Immature natural killer cell (primary cell): Measurements from ENCODE around the gene ADA. TPM values are rescaled to one million over a fixed set of nuclear protein-coding genes. Genes with fewer than 3 reads are reported as not detected.
"Not testable (repeated sequence)": the region's sequence is repeated elsewhere in the genome, so short reads cannot be mapped to it uniquely, and the experiment has no call there.

Experiments used
- DNase-seq, 3 donors: peaks; one replicate each; pipeline ENCODE4 v3.0.0; 2022; ENCODE audit warnings: mixed read lengths in 1 of 3
- H3K27ac Mint-ChIP-seq, 6 donors: one replicate each; pipeline ENCODE4 v1.8.0; 2020; ENCODE audit warnings: mixed read lengths in 6 of 6, mild to moderate bottlenecking in 5 of 6, inconsistent platforms in 4 of 6, moderate library complexity in 3 of 6
- H3K27me3 Mint-ChIP-seq, 3 donors: one replicate each; pipeline ENCODE4 v1.8.0; 2020 to 2021; ENCODE audit warnings: low read depth in 3 of 3, mild to moderate bottlenecking in 3 of 3, mixed read lengths in 3 of 3, moderate library complexity in 3 of 3, inconsistent platforms in 1 of 3
- H3K36me3 Mint-ChIP-seq, 3 donors: one replicate each; pipeline ENCODE4 v1.8.0; 2020; ENCODE audit warnings: mixed read lengths in 3 of 3, inconsistent platforms in 2 of 3, mild to moderate bottlenecking in 2 of 3
- H3K4me1 Mint-ChIP-seq, 2 donors: one replicate each; pipeline ENCODE4 v1.8.0; 2020; ENCODE audit warnings: inconsistent platforms in 2 of 2, mild to moderate bottlenecking in 2 of 2, mixed read lengths in 2 of 2, moderate library complexity in 1 of 2
- H3K4me3 Mint-ChIP-seq, 5 donors: one replicate each; pipeline ENCODE4 v1.8.0; 2020; ENCODE audit warnings: mild to moderate bottlenecking in 5 of 5, mixed read lengths in 5 of 5, inconsistent platforms in 3 of 5, moderate library complexity in 3 of 5
- H3K9me3 Mint-ChIP-seq, 6 donors: one replicate each; pipeline ENCODE4 v1.8.0; 2020; ENCODE audit warnings: mild to moderate bottlenecking in 6 of 6, mixed read lengths in 6 of 6, inconsistent platforms in 4 of 6, moderate library complexity in 3 of 6
- polyA plus RNA-seq, 3 donors: library from polyadenylated mRNA; unstranded; fragments of 300-500 nt; fragmentation: Illumina TruSeq; gene quantifications; one replicate each; pipeline ENCODE4 v1.2.3, GENCODE V29; 2021

The ADA gene
- 100 to 1,000 TPM in 2 of 3 donors, 10 to 100 TPM in 1; 96.9 to 150 (median 124) TPM for polyA plus RNA-seq

DNA sequence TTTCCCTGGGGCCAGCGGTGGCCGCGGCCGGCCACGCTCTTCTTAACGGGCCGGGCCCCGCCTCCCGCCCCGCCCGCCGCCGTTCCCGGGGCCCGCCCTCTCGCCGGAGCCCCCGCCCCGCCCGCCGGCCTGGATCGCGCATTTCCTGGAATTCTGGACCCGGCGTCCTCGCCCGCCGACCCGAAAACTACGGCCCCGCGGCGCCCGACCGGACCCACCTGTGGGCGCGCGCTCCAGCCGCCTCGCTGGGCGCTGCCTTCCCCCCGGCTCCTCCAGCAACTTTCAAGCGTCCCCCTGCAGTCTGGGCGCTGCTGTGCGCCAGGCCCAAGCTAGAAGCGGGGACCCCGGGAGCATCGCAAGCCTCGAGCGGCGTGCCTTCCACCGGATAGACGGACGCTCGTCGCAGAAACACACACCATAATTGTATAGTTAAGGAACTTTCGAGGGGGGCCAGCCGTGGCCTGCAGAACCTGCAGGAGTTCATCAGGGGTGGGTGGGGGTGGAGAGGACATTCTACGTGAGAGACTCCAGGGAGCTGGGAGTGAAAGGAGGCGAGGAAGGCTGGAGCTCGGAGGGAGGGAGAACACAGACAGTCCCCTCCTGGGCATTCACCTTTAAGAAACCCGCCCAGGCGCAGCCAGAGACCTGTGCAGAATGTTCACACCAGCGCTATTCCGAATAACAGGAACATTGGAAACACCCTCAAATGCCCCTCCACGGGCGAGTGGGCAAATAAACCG, at the start of gene ADA:
Gene ADA, minus strand, starts transcription at position 16 of the 740 bp plus-strand sequence. CDS start 92 bp downstream, outside the sequence.
- H3K27me3 Mint-ChIP-seq = peaks cover 0 to 6% (median 3%) of the 10 kb centered on the region in 3 donors
- H3K4me3 Mint-ChIP-seq = peak within 1 kb of the TSS; percentile 87 to 94 (median 92)
- H3K4me1 Mint-ChIP-seq = peaks cover 56 to 59% of the 10 kb centered on the region in 2 donors
- H3K27ac Mint-ChIP-seq = peak within 1 kb of the TSS; percentile 90 to 95 (median 92)
- peak; percentile 39 to 50 (median 48) for DNase-seq
- H3K36me3 Mint-ChIP-seq = peaks cover 0 to 4% (median 4%) of the 10 kb centered on the region in 3 donors
- H3K9me3 Mint-ChIP-seq = no peaks in the 10 kb centered on the region

DNA sequence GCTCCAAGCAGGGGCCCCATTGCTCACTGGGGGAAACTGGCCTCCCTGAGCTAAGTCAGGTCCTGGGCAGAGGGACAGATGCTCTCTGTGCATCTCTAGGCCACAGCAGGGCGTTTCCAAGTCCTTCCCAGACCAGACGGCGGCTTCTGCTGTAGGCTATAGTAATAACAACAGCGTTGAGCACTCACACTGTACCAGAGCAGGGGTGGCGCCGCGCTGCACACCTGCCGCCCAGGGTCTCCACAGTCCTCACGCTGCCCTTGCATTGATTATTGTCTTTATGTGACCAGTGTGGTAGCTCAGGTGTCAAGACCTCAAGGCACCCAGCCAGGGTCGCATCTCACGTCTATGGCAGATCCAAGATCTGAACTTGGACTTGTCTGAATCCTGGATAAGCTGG, 48.8 kb upstream of the ADA start:
- Mint-ChIP-seq H3K36me3 (no peaks in the 10 kb centered on the region), H3K4me3 (no peak overlapping the region), H3K9me3 (no peaks in the 10 kb centered on the region)

GRCh38 chr20:44698351-44698750, 46.9 kb upstream of the ADA start:
- DNase-seq = no peak
- Mint-ChIP-seq H3K9me3 (no peaks in the 10 kb centered on the region), H3K27ac (no peak overlapping the region), H3K4me3 (no peak overlapping the region), H3K27me3 (peaks cover 0 to 4% (median 4%) of the 10 kb centered on the region in 3 donors), H3K4me1 (no peaks in the 10 kb centered on the region), H3K36me3 (no peaks in the 10 kb centered on the region)

More for the DNA sequence above, 48.8 kb upstream of the ADA start:
- H3K27ac Mint-ChIP-seq = no peak overlapping the region
- H3K27me3 Mint-ChIP-seq = peaks cover 0 to 4% (median 4%) of the 10 kb centered on the region in 3 donors
- no peaks in the 10 kb centered on the region for H3K4me1 Mint-ChIP-seq
- no peak for DNase-seq

DNA sequence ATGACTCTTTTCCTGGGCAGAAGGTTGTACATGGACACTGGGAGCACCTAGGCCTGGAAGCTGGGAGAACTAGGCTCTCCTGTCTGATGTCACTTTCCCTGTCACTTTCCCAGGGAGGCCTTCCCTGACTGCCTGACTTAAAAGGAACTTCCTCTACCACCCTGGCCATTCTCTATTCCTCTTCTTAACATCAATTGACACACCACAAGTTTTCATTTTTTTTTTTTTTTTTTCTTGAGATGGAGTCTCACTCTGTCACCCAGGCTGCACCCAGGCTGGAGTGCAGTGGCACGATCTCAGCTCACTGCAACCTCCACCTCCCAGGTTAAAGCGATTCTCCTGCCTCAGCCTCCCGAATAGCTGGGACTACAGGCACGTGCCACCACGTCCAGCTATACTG, 45.5 kb upstream of the ADA start:
- H3K9me3 Mint-ChIP-seq, DNase-seq, H3K27me3 Mint-ChIP-seq, H3K4me1 Mint-ChIP-seq, H3K36me3 Mint-ChIP-seq, H3K27ac Mint-ChIP-seq, H3K4me3 Mint-ChIP-seq: not testable (repeated sequence)

- H3K9me3 Mint-ChIP-seq = no peaks in the 10 kb centered on the region
- H3K27me3 Mint-ChIP-seq = peaks cover 0 to 7% (median 2%) of the 10 kb centered on the region in 3 donors
- H3K27ac Mint-ChIP-seq = no peak overlapping the region
- H3K4me3 Mint-ChIP-seq = no peak overlapping the region
- no peaks in the 10 kb centered on the region for H3K36me3 Mint-ChIP-seq
- no peak for DNase-seq
- H3K4me1 Mint-ChIP-seq = no peaks in the 10 kb centered on the region
Measured at GRCh38 chr20:44696315-44696714, 44.8 kb upstream of the ADA start.

- no peak for DNase-seq
- Mint-ChIP-seq H3K27me3 (peaks cover 0 to 7% (median 0%) of the 10 kb centered on the region in 3 donors), H3K4me1 (no peaks in the 10 kb centered on the region), H3K36me3 (no peaks in the 10 kb centered on the region), H3K9me3 (no peaks in the 10 kb centered on the region), H3K4me3 (no peak overlapping the region), H3K27ac (no peak overlapping the region)
Measured at GRCh38 chr20:44695674-44696300, 44.3 kb upstream of the ADA start.

DNA sequence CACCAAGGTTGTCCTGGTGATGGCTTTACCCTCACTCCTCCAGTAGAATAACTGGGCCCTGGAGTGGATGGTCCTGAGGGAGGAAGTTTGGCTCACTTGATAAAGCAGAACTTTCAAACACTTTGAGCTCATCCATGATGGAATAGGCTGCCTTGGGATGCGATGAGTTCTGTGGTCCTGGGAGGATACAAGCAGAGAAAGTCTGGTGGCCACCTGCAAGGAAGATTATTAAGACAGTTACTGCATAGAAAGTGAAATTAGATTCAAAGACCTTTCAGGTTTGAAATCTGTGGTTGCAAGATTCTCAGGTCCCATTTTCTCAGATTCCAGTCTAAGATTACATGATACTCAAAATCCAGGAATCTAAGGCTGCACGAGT, 43.8 kb upstream of the ADA start:
- Mint-ChIP-seq H3K4me3 (no peak overlapping the region), H3K27me3 (peaks cover 0 to 7% (median 0%) of the 10 kb centered on the region in 3 donors), H3K27ac (no peak overlapping the region), H3K9me3 (no peaks in the 10 kb centered on the region), H3K4me1 (no peaks in the 10 kb centered on the region), H3K36me3 (no peaks in the 10 kb centered on the region)
- no peak for DNase-seq

DNA sequence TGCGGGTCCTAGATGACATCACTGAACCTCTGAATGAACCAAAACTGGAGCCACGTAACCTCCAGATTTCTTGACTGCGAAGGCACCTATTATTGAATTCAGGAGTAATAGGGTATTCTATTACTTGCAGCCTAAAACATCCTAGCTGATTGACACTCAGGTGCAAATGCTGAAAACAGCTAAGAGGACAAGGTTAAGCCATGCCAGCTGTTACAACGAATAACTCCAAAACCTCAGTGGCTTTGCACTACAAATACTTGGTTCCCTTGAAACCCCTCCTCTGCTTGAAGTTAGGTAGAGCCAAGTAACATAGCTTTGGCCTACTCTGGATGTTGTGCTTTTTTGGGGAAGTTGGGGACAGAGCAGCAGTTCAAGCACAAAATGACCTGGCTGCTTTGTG, 42.7 kb upstream of the ADA start:
- Mint-ChIP-seq H3K4me3 (no peak overlapping the region), H3K36me3 (no peaks in the 10 kb centered on the region), H3K27me3 (peaks cover 0 to 6% (median 0%) of the 10 kb centered on the region in 3 donors), H3K9me3 (peaks cover 0 to 2% (median 0%) of the 10 kb centered on the region in 6 donors), H3K27ac (no peak overlapping the region), H3K4me1 (no peaks in the 10 kb centered on the region)
- DNase-seq = no peak

GRCh38 chr20:44693627-44694026, 42.1 kb upstream of the ADA start:
- peaks cover 0 to 6% (median 0%) of the 10 kb centered on the region in 3 donors for H3K27me3 Mint-ChIP-seq
- H3K9me3 Mint-ChIP-seq = peaks cover 0 to 2% (median 0%) of the 10 kb centered on the region in 6 donors
- H3K4me1 Mint-ChIP-seq = no peaks in the 10 kb centered on the region
- no peak overlapping the region for H3K27ac Mint-ChIP-seq
- no peak overlapping the region for H3K4me3 Mint-ChIP-seq
- no peak for DNase-seq
- H3K36me3 Mint-ChIP-seq = no peaks in the 10 kb centered on the region

GRCh38 chr20:44692932-44693480, 41.5 kb upstream of the ADA start:
- DNase-seq = no peak
- no peak overlapping the region for H3K27ac Mint-ChIP-seq
- peaks cover 0 to 7% (median 0%) of the 10 kb centered on the region in 3 donors for H3K27me3 Mint-ChIP-seq
- H3K4me1 Mint-ChIP-seq = no peaks in the 10 kb centered on the region
- no peak overlapping the region for H3K4me3 Mint-ChIP-seq
- peaks cover 0 to 2% (median 0%) of the 10 kb centered on the region in 6 donors for H3K9me3 Mint-ChIP-seq
- no peaks in the 10 kb centered on the region for H3K36me3 Mint-ChIP-seq

- H3K36me3 Mint-ChIP-seq = no peaks in the 10 kb centered on the region
- peaks cover 0 to 9% (median 0%) of the 10 kb centered on the region in 3 donors for H3K27me3 Mint-ChIP-seq
- DNase-seq = no peak
- H3K9me3 Mint-ChIP-seq = peaks cover 0 to 2% (median 0%) of the 10 kb centered on the region in 6 donors
- no peaks in the 10 kb centered on the region for H3K4me1 Mint-ChIP-seq
- no peak overlapping the region for H3K4me3 Mint-ChIP-seq
- H3K27ac Mint-ChIP-seq = no peak overlapping the region
Measured at GRCh38 chr20:44691424-44692423, 40.2 kb upstream of the ADA start.

DNA sequence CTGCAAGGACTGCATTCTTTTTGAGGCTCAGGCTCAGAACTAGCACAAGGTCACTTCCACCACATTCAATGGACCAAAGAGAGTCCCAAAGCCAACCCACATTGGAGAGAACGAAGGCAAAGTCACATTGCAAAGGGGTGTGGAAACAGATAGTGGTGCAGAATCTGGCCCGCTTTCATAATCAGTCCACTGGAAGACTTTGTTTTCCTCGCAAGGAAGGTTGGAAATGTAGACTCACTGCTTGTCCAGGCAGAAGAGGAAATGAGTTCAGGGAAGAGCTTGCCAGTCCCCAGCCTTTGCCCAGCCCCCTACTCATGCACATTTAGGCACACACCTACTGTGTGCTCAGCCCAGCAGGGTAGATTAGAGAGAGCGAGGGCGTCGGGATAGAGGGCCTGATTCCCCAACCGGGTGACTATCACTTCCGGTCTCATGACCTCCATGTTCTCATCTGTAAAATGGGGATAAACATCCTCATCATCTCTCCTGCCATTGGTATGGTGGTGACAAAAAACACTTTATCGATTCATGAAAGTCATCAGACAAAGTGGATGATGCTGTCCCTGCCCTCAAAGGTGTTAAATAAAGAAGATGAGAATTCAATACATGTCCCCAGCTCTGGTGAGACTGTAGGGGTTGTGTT, 39.4 kb upstream of the ADA start:
- Mint-ChIP-seq H3K27ac (no peak overlapping the region), H3K36me3 (no peaks in the 10 kb centered on the region)

GRCh38 chr20:44689809-44690208, 38.3 kb upstream of the ADA start:
- Mint-ChIP-seq H3K36me3 (no peaks in the 10 kb centered on the region), H3K4me3 (no peak overlapping the region), H3K9me3 (peaks cover 0 to 2% (median 0%) of the 10 kb centered on the region in 6 donors), H3K27me3 (peaks cover 0 to 9% (median 2%) of the 10 kb centered on the region in 3 donors), H3K4me1 (peaks cover 2 to 5% of the 10 kb centered on the region in 2 donors), H3K27ac (no peak overlapping the region)
- no peak for DNase-seq

More for the DNA sequence above, 39.4 kb upstream of the ADA start:
- Mint-ChIP-seq H3K27me3 (peaks cover 0 to 9% (median 0%) of the 10 kb centered on the region in 3 donors), H3K4me1 (no peaks in the 10 kb centered on the region), H3K4me3 (no peak overlapping the region), H3K9me3 (peaks cover 0 to 2% (median 0%) of the 10 kb centered on the region in 6 donors)
- DNase-seq = no peak
